ENCODE results near the gene PDPK1.
A peak's percentile ranks its signal among the peaks of the same experiment; 100 is the strongest.

Gene PDPK1

GRCh38 chr16:2537451-2538379 lies at the start of gene PDPK1:
TSS of gene PDPK1 (plus strand) at chr16:2538021. CDS start at chr16:2538113, 92 bp downstream.
- Histone ChIP-seq H3K4me3 (peak within 1 kb of the TSS; percentile 40 to 64 (median 60)), H3K27ac (peak within 1 kb of the TSS; percentile 39 to 90 (median 81))

DNA sequence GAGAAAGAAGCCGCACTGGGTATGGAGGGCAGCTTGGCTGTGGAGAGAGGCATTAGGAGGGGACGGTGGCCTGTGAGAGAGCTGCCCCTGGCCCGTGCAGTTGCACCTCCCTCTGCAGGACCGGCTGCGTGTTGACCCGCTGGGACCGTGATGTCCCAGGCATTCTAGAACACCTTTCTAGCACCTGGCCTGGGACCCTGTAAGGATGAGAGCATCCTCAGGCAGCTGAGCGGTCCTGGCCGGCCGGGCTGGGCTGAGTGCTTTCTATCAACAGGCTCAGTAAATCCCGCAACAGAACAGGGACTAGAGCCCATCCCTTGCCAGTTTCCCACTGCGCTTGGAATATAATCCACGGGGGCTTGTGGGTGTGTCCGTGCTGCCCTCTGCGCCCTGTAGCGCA lies 48.2 kb upstream of the PDPK1 start:
- no peak overlapping the region for H3K27ac ChIP-seq
- H3K4me3 ChIP-seq: no peak overlapping the region

DNA sequence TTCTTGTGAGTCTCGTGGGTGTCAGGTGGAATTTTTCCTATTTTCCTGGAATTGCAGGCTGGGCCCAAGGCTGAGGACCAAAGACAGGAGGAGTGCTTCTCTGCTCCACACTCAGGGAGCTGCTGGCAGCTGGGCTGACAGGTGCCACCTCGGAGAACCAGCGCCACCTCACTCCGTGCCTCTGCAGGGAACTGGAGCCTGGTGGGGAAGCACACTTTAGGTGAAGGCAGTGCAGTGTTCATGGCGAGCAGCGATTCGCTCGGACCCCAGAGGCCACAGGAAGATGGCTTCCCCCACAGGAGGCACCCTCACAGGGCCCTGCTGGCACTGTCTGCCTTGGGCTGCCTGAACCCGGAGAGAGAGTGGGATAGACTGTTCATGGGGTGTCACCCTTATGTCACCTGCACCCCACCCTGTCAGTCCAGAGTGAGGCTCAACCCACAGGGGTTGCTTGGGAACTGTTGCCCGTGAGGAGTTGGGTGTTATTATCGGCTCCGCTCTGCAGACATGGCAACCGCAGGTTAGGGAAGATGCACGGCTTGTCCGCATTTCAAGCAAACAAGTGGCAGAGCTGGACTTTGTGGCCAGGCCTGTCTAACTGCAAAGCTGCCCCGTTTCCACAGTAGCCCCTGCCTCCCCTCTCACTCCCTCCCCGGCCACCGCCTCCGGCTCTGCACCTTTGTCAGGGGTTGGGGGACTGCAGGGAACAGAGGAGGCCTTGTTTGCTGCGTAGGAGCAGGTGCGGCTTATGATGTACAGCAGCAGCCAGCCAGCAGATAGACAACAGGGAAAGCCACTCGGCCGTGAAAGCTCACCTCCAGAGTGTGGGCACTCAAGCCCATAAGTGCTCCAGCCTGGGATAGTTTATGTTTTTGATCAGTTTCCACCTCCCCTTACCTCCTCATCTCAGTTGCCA lies 47.4 kb upstream of the PDPK1 start:
- Histone ChIP-seq H3K27ac (no peak overlapping the region), H3K4me3 (no peak overlapping the region)

DNA sequence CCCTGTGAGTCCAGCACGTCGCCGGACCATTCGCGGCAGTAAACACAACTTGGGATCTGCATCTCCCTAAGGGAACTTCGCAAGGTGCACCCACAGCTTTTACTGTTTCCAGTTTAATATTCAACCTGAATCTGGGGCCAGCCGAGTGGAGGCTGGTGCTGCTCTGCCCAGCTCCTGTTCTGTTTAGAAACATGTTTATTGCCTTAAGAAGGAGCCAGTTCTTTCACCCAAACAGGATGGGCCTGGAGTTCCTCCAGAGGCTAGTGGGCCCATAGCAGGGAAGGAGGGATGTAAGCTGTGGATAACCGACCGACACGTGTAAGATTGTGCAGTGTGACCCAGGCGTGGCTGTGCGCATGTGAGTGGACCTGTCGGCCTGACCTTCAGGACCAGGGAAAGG lies 45.5 kb upstream of the PDPK1 start:
- no peak overlapping the region for H3K27ac ChIP-seq
- no peak overlapping the region for H3K4me3 ChIP-seq

GRCh38 chr16:2493605-2494004 lies 44.2 kb upstream of the PDPK1 start:
- H3K4me3 ChIP-seq: no peak overlapping the region
- no peak overlapping the region for H3K27ac ChIP-seq

DNA sequence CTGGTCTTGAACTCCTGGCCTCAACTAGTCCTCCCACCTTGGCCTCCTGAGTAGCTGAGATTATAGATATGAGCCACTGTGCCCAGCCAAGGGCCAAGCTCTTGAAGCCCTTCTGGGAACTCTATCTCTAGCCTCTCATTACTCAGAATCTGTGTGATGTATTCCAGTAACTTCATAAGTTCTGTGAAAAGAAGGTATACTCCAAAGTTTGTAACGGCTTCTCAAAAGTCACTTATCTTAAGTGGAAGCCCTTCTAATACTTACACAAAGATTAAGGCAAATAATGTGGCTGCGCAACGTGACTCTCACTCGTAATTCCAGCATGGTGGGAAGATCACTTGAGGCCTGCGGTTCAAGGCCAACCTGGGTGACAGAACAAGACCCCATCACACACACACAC lies 43.2 kb upstream of the PDPK1 start:
- Histone ChIP-seq H3K4me3 (no peak overlapping the region), H3K27ac (no peak overlapping the region)

DNA sequence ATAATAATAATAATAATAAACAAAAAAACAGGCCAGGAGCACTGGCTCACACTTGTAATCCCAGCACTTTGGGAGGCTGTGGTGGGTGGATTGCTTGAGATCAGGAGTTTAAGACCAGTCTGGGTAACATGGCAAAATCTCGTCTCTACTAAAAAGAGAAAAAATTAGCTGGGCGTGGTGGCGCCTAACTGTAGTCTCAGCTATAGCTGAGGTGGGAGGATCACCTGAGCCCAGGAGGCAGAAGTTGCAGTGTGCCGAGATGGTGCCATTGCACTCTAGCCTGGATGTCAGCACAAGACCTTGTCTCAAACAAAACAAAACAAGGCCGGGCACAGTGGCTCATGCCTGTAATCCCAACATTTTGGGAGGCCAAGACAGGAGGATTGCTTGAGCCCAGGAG lies 42.8 kb upstream of the PDPK1 start:
- Histone ChIP-seq H3K27ac (no peak overlapping the region), H3K4me3 (no peak overlapping the region)

DNA sequence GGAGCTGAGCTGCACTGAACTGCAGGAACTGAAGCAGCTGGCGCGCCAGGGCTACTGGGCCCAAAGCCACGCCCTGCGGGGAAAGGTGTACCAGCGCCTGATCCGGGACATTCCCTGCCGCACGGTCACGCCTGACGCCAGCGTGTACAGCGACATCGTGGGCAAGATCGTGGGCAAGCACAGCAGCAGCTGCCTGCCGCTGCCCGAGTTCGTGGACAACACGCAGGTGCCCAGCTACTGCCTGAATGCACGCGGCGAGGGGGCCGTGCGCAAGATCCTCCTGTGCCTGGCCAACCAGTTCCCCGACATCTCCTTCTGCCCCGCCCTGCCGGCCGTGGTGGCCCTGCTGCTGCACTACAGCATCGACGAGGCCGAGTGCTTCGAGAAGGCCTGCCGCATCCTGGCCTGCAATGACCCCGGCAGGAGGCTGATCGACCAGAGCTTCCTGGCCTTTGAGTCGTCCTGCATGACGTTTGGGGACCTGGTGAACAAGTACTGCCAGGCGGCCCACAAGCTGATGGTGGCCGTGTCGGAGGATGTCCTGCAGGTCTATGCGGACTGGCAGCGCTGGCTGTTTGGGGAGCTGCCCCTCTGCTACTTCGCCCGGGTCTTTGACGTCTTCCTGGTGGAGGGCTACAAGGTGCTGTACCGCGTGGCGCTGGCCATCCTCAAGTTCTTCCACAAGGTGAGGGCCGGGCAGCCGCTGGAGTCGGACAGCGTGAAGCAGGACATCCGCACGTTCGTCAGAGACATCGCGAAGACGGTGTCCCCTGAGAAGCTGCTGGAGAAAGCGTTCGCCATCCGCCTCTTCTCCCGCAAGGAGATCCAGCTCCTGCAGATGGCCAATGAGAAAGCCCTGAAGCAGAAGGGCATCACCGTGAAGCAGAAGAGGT lies 41.4 kb upstream of the PDPK1 start:
- Histone ChIP-seq H3K27ac (peak overlapping the region in 2 of 21 experiments; percentile 13 to 35), H3K4me3 (no peak overlapping the region)

- Histone ChIP-seq H3K27ac (peak overlapping the region in 1 of 21 experiments; percentile 13), H3K4me3 (no peak overlapping the region)
These were observed 40.6 kb upstream of the PDPK1 start for GRCh38 chr16:2497116-2497630.

DNA sequence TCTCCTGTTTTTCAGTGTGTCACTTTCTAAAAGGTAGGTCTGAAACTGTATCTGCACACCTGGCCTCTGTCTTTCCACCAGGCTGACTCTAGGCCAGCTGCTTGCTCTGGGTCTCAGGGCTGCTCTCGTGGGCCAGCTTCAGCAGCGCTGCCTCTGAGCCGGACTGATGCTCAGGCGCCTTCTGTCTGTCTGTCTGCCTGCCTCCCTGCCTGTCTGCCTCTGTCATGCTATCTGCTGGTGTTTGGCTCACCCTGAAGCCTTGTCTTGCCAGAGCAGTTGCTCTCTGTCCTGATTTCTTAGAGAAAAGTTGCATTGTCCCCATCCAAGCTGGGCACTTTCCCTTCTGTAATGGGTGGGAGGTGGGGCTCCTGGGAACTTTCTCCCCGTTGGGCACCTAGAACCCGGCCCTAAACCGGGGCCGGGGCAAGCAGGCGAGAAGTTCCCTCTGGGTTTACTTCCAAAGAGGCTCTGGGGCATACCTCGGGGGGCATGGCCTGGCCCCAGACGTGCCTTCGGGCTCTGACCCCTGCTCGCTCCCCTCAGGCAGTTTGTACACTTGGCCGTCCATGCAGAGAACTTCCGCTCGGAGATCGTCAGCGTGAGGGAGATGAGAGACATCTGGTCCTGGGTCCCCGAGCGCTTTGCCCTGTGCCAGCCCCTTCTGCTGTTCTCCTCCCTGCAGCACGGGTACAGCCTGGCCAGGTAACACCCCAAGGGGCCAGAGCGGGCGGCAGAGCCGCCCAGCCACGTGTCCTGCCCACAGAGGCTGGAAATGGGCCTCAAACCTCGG lies 39.9 kb upstream of the PDPK1 start:
- H3K27ac ChIP-seq: peak overlapping the region in 6 of 21 experiments; percentile 6 to 75 (median 34)
- H3K4me3 ChIP-seq: no peak overlapping the region

DNA sequence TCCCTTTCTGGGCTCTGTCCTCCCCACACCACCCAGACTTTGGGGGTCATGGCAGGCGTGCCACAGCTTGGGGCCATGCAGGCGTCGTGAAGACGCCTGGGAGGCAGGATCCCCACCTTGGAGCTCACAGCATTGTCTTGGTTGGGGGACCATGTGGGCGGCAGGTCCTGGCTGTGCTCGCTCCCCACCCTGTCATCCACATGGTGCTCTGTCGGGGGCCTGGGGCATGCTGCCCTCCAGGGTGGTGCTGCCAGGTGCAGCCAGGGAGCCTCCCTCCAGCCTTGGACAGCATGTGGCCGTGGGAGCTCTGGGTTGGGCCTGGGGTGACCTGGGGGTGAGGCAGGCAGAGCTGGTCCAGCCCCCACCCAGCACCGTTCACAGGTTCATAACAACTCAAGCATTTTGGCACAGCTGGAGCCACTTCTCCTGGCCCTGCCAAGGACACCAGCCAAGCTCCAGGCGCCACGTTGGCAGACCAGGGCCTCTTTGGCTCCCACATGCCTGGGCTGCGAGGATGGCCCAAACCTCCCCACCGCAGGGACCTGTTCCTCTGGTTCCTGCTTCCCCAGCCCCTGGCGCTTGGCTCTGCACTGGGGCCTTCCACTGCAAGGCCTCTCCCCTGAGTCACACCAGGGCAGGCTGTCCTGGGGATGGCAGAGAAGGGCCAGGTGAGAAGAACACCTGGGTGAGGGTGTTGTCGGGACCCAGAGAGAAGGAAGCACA lies 39.1 kb upstream of the PDPK1 start:
- H3K27ac ChIP-seq: peak overlapping the region in 13 of 21 experiments; percentile 5 to 75 (median 36)
- H3K4me3 ChIP-seq: no peak overlapping the region

DNA sequence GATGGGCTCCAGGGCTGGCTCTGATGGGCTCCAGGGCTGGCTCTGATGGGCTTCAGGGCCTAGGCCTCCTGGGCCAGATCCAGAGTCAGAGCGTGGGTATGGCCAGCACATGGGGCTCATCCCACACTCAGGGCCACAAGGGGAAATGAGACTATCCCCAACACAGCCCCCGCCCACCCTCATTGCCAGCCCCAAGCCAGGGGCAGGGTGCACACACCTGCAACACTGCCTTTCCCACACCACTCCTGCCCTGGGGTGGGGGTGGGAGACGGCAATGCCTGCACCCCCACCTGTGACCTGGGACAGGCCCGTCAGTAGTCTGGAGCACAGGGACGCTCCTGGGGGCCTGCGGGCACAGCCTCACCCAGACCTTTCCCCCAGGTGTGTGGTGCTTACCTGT lies 38.4 kb upstream of the PDPK1 start:
- Histone ChIP-seq H3K4me3 (no peak overlapping the region), H3K27ac (peak overlapping the region in 13 of 21 experiments; percentile 5 to 75 (median 35))

DNA sequence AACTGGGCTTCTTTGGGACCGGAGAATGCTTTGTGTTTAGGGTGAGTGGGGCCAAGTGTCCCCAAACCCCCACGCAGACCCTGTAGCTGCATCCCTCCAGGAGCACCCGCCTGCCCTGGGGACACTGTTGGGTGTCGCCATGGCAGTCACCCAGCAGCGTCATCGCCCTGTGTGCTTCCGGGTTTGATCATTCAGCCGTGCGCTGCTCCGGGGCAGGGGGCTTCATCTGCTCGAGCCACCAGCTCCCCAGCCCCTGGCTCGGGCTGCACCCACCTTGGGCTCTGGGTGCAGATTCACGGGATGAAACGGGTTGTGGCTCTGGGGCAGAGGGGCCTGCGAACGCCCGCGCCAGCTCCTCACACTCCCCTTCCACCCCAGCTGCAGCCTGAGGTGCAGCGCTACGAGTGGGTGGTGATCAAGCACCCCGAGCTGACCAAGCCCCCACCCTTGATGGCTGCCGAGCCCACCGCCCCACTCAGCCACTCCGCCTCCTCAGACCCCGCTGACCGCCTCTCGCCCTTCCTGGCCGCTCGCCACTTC lies 37.9 kb upstream of the PDPK1 start:
- Histone ChIP-seq H3K27ac (peak overlapping the region in 7 of 21 experiments; percentile 33 to 75 (median 57)), H3K4me3 (no peak overlapping the region)

DNA sequence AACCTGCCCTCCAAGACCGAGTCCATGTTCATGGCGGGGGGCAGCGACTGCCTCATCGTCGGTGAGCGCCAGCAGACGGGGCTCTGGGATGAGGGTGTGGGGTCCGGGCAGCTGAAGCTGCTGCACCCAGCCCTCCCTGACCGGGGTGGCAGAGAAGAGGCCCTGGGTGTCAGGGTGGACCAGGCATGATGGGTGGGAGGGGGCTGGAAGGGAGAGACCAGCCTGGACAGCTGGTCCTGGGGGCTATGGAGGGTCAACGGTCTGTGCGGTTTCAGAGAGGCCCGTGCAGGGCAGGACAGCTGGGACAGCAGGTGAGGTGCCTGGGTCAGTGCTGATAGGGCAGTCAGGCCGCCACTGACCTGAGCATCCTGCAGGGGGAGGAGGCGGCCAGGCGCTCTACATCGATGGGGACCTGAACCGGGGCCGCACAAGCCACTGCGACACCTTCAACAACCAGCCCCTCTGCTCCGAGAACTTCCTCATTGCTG lies 37.3 kb upstream of the PDPK1 start:
- no peak overlapping the region for H3K4me3 ChIP-seq
- H3K27ac ChIP-seq: no peak overlapping the region

GRCh38 chr16:2500918-2501750 lies 36.7 kb upstream of the PDPK1 start:
- Histone ChIP-seq H3K27ac (peak overlapping the region in 5 of 21 experiments; percentile 14 to 43 (median 29)), H3K4me3 (no peak overlapping the region)
